ENCODE data around the gene SRSF12.

DNA sequence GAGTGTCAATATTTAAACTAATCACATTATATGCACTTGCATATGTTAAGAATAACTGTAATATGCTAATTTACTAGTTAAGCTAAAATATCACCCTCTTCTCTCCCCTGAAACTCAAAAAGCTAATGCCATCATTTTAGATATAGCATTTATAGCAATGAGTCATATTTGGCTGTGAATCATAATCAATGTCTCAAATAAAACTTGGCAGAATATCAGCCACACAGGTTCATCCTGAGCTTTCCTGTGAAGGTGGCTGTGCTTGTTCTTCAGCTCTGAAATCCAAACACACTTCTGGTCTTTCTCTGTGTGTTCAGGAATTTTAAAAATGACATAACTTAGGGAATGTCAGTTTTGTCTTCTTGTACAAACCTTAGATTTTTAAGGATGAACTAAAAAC is 50.1 kb downstream of the SRSF12 start:
- no peak for TF ChIP-seq POLR2AphosphoS5 (IDR thresholded peaks at IDR 0.05; ENCODE audit: low read depth, low read length)
- TF ChIP-seq POLR2A (IDR thresholded peaks at IDR 0.05; ENCODE audit: borderline replicate concordance, extremely low read depth, insufficient read depth, insufficient read length) = no peak
- TF ChIP-seq JUND (IDR thresholded peaks at IDR 0.05) = peak; percentile 63
- no peak for TF ChIP-seq SIN3A (IDR thresholded peaks at IDR 0.05; ENCODE audit: low read depth)
